SK-N-SH (cell line): Measurements from ENCODE around the gene SAP30L. TPM values are rescaled to one million over a fixed set of nuclear protein-coding genes. Genes with fewer than 3 reads are reported as not detected.

Experiments used
- CTCF ChIA-PET: fragments of 300-600, 350-600 bp; formaldehyde crosslinking; extraction: SDS; loops from one replicate; lab custom pipeline; 2021; lab: Yijun Ruan, JAX
- POLR2A ChIA-PET: fragments of 350-600 bp; sonication (Branson Sonifier 250); formaldehyde crosslinking; extraction: SDS; loops from one replicate; lab custom pipeline; 2020; ENCODE audit warnings: antibody characterized with exemption, inconsistent platforms; lab: Yijun Ruan, JAX
- DNase-seq: peaks from one replicate; pipeline ENCODE4 v3.0.0; 2012
- H2AFZ ChIP-seq: fragments of 200-600 bp; sonication (generic); 2 replicates; pipeline ENCODE4 v1.8.1; 2016; ENCODE audit warnings: antibody characterized with exemption, mild to moderate bottlenecking, low read depth
- H3F3A ChIP-seq: fragments of 200-600 bp; sonication (generic); replicated peaks from 2 replicates; pipeline ENCODE3; 2016; ENCODE audit warnings: antibody characterized with exemption, mild to moderate bottlenecking; ENCODE audit not compliant: insufficient read depth
- H3K27ac ChIP-seq, 2 experiments: fragments of 200-500 bp in 1 of 2; fragments of 200-600 bp in 1 of 2; sonication (Bioruptor generic) in 1 of 2; sonication (generic), shearing (Covaris generic) in 1 of 2; 2 replicates each; pipeline versions ENCODE4 v1.5.1 to v1.6.1; 2014 to 2016; ENCODE audit warnings: low read depth in 2 of 2, inconsistent platforms in 1 of 2, low read length in 1 of 2, mild to moderate bottlenecking in 1 of 2, mixed read lengths in 1 of 2
- H3K27me3 ChIP-seq: fragments of 200-600 bp; sonication (generic), shearing (Covaris generic); 2 replicates; pipeline ENCODE4 v1.6.1; 2016; ENCODE audit warnings: mixed run types; ENCODE audit not compliant: insufficient read depth
- H3K36me3 ChIP-seq, 2 experiments: fragments of 200-500 bp in 1 of 2; fragments of 200-600 bp in 1 of 2; sonication (Bioruptor generic) in 1 of 2; sonication (generic) in 1 of 2; replicated peaks in 1 of 2; 2 replicates each; pipeline versions ENCODE3 to v1.5.1; 2014 to 2016; ENCODE audit warnings: low read length in 1 of 2, mild to moderate bottlenecking in 1 of 2; ENCODE audit not compliant: insufficient read depth in 2 of 2, control insufficient read depth in 1 of 2
- H3K4me1 ChIP-seq, 2 experiments: fragments of 200-500 bp in 1 of 2; fragments of 200-600 bp in 1 of 2; sonication (Bioruptor generic) in 1 of 2; sonication (generic), shearing (Covaris generic) in 1 of 2; 2 replicates each; pipeline versions ENCODE4 v1.5.1 to v1.6.1; 2014 to 2016; ENCODE audit warnings: low read depth in 1 of 2, low read length in 1 of 2, mixed run types in 1 of 2; ENCODE audit not compliant: insufficient read depth in 2 of 2, control insufficient read depth in 1 of 2
- H3K4me2 ChIP-seq: fragments of 200-600 bp; sonication (generic), shearing (Covaris generic); 2 replicates; pipeline ENCODE4 v1.6.1; 2017; ENCODE audit warnings: mixed run types
- H3K4me3 ChIP-seq, 2 experiments: fragments of 200-500 bp in 1 of 2; fragments of 200-600 bp in 1 of 2; sonication (Bioruptor generic) in 1 of 2; sonication (generic), shearing (Covaris generic) in 1 of 2; 2 replicates each; pipeline versions ENCODE4 v1.5.1 to v1.8.1; 2014 to 2016; ENCODE audit warnings: low read depth in 2 of 2, inconsistent platforms in 1 of 2, low read length in 1 of 2, mild to moderate bottlenecking in 1 of 2, mixed read lengths in 1 of 2, moderate library complexity in 1 of 2
- H3K79me2 ChIP-seq: fragments of 200-600 bp; sonication (generic); 2 replicates; pipeline ENCODE4 v1.8.1; 2017; ENCODE audit warnings: mild to moderate bottlenecking; ENCODE audit not compliant: insufficient read depth
- H3K9ac ChIP-seq: fragments of 200-600 bp; sonication (generic); 2 replicates; pipeline ENCODE4 v1.6.1; 2017; ENCODE audit warnings: mixed run types
- H3K9me2 ChIP-seq: fragments of 200-600 bp; sonication (generic); 2 replicates; pipeline ENCODE4 v1.6.1; 2017; ENCODE audit warnings: mixed run types
- H3K9me3 ChIP-seq: fragments of 200-600 bp; sonication (generic); 2 replicates; pipeline ENCODE4 v1.6.1; 2017; ENCODE audit warnings: mixed run types, mild to moderate bottlenecking, moderate library complexity
- H4K20me1 ChIP-seq: fragments of 200-600 bp; sonication (generic); 2 replicates; pipeline ENCODE4 v1.6.1; 2017; ENCODE audit warnings: mild to moderate bottlenecking, mixed run types; ENCODE audit not compliant: insufficient read depth
- CHD2 ChIP-seq: fragments of 150-350 bp; IDR thresholded peaks from 2 replicates; pipeline ENCODE4 v1.6.1; 2018; ENCODE audit warnings: low read length; ENCODE audit not compliant: partially characterized antibody
- ELF1 ChIP-seq: IDR thresholded peaks from 2 replicates; pipeline ENCODE4 v1.4.0; 2012
- EP300 ChIP-seq, 2 experiments: IDR thresholded peaks; 2 replicates each; pipeline versions ENCODE4 v1.4.0 to v1.6.1; 2012; ENCODE audit warnings: borderline replicate concordance in 1 of 2, low read depth in 1 of 2, low read length in 1 of 2
- EZH2phosphoT487 ChIP-seq: fragments of 200-600 bp; sonication (generic); IDR thresholded peaks from 2 replicates; pipeline ENCODE4 v1.6.1; 2017; ENCODE audit warnings: low read depth, mixed run types, mild to moderate bottlenecking, antibody characterized with exemption, moderate library complexity, borderline replicate concordance
- FOXJ3 ChIP-seq: sonication (generic); formaldehyde crosslinking; IDR thresholded peaks from 2 replicates; pipeline ENCODE4 v1.5.1; 2020; ENCODE audit warnings: mild to moderate bottlenecking, missing genetic modification reagents
- FOXM1 ChIP-seq: IDR thresholded peaks from 2 replicates; pipeline ENCODE4 v1.4.0; 2012; ENCODE audit warnings: low read depth, mild to moderate bottlenecking
- GABPA ChIP-seq: IDR thresholded peaks from 2 replicates; pipeline ENCODE4 v1.4.0; 2012; ENCODE audit warnings: low read depth, mild to moderate bottlenecking
- GATA2 ChIP-seq: sonication (generic); formaldehyde crosslinking; IDR thresholded peaks from 2 replicates; pipeline ENCODE4 v1.5.0; 2020; ENCODE audit warnings: mild to moderate bottlenecking, missing genetic modification reagents
- JUND ChIP-seq: IDR thresholded peaks from 2 replicates; pipeline ENCODE4 v1.4.0; 2012
- MXI1 ChIP-seq: IDR thresholded peaks from 2 replicates; pipeline ENCODE4 v1.6.1; 2012; ENCODE audit warnings: mild to moderate bottlenecking, low read depth, low read length, improper control_type of control experiment
- NFIC ChIP-seq: IDR thresholded peaks from 2 replicates; pipeline ENCODE4 v1.4.0; 2012; ENCODE audit warnings: borderline replicate concordance
- POLR2AphosphoS5 ChIP-seq: IDR thresholded peaks from 2 replicates; pipeline ENCODE4 v1.6.1; 2012; ENCODE audit warnings: low read depth, low read length
- RAD21 ChIP-seq: IDR thresholded peaks from 2 replicates; pipeline ENCODE4 v1.6.1; 2012; ENCODE audit warnings: mild to moderate bottlenecking, low read length
- RCOR1 ChIP-seq: fragments of 150-350 bp; IDR thresholded peaks from 2 replicates; pipeline ENCODE4 v1.6.1; 2017; ENCODE audit warnings: antibody characterized with exemption, low read length
- RFX5 ChIP-seq: IDR thresholded peaks from 2 replicates; pipeline ENCODE4 v1.6.1; 2012; ENCODE audit warnings: mild to moderate bottlenecking, improper control_type of control experiment, low read length
- RXRA ChIP-seq: IDR thresholded peaks from 2 replicates; pipeline ENCODE4 v1.4.0; 2012; ENCODE audit warnings: low read depth, mild to moderate bottlenecking, borderline replicate concordance
- SMC3 ChIP-seq: IDR thresholded peaks from 2 replicates; pipeline ENCODE4 v1.6.1; 2012; ENCODE audit warnings: low read depth, low read length, improper control_type of control experiment
- TAF1 ChIP-seq: IDR thresholded peaks from 2 replicates; pipeline ENCODE4 v1.6.1; 2012; ENCODE audit warnings: low read depth, mild to moderate bottlenecking, low read length, moderate library complexity, borderline replicate concordance
- TCF12 ChIP-seq: IDR thresholded peaks from 2 replicates; pipeline ENCODE4 v1.4.0; 2012
- TEAD4 ChIP-seq: IDR thresholded peaks from 2 replicates; pipeline ENCODE4 v1.4.0; 2012; ENCODE audit warnings: mild to moderate bottlenecking, borderline replicate concordance; ENCODE audit not compliant: insufficient read depth
- YY1 ChIP-seq: IDR thresholded peaks from 2 replicates; pipeline ENCODE4 v1.4.0; 2012; ENCODE audit warnings: low read depth, mild to moderate bottlenecking
- WGBS: methylation state at CpG from one replicate; pipeline ENCODE4 v1.1.6; 2017; ENCODE audit warnings: low lambda C conversion rate; 5-methylcytosine and 5-hydroxymethylcytosine counted together
- polyA plus RNA-seq, 3 experiments: library from polyadenylated mRNA; depleted of rRNA; stranded (reverse); fragments of >200 nt; gene quantifications; 2 replicates each; pipeline ENCODE4 v1.2.3, GENCODE V29; 2012
- TF ChIP-seq, protein P1 (sequence below): fragments of 150-350 bp; IDR thresholded peaks from 2 replicates; pipeline ENCODE4 v1.6.1; 2017; ENCODE audit warnings: antibody characterized with exemption, low read length, low read depth, borderline replicate concordance
- TF ChIP-seq, protein P2 (sequence below): IDR thresholded peaks from 2 replicates; pipeline ENCODE4; 2012
- TF ChIP-seq, protein P3 (sequence below): IDR thresholded peaks from 2 replicates; pipeline ENCODE4 v1.4.0; 2012; ENCODE audit warnings: low read depth, borderline replicate concordance
- TF ChIP-seq, protein P4 (sequence below): IDR thresholded peaks from 2 replicates; pipeline ENCODE4 v1.4.0; 2012; ENCODE audit warnings: low read depth
- TF ChIP-seq, protein P5 (sequence below): fragments of 150-350 bp; IDR thresholded peaks from 2 replicates; pipeline ENCODE4 v1.6.1; 2016; ENCODE audit warnings: mild to moderate bottlenecking, low read depth, low read length

SAP30L gene
- polyA plus RNA-seq, 1 of the 3 experiments (the other 2 are of a cell fraction): 26.6 TPM

DNA sequence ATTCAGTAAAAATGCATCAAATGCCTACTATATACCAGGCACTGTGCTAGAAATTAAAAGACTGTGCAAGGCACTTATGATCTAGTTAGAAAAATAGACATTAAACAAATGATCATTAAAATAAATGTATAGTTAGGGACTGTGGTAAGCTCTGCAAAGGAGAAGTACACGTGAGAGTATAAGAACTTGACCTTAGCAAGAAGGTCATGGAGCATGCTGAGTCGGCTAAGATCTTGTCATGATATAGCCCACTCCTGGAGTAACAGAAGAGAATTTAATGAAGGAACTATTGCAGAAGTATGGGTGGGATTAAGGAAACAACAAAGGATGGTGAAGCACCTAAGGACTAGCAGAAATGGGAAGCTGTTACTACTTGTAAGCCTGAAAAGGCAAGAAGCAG is 23.5 kb upstream of the SAP30L start:
- Histone ChIP-seq H3K4me2 (no peak overlapping the region), H3K9me2 (no peaks in the 10 kb centered on the region), H3K9ac (no peak overlapping the region), H4K20me1 (no peaks in the 10 kb centered on the region), H3K27ac (no peak overlapping the region), H3K4me3 (no peak overlapping the region), H3K4me1 (peaks cover 0 to 8% of the 10 kb centered on the region in 2 experiments; a peak in 2 of 4 replicates), H3F3A (peaks cover 9% of the 10 kb centered on the region), H3K27me3 (no peaks in the 10 kb centered on the region), H3K79me2 (no peaks in the 10 kb centered on the region), H2AFZ (no peak overlapping the region), H3K9me3 (no peaks in the 10 kb centered on the region; the same call in 1 of the 2 replicates), H3K36me3 (peaks cover 8 to 31% of the 10 kb centered on the region in 2 experiments)
- WGBS: 92% methylated on average over 2 of the region's 2 CpGs
- POLR2A ChIA-PET: no interaction called here
- CTCF ChIA-PET: interaction anchor here (0.6 to 3.1 kb wide), 27 partner anchors 9 to 480 kb away, joined by 3 to 23 read pairs (median 5); partner anchors contain the start of gene SAP30L
- no peak for TF ChIP-seq YY1
- no peak for TF ChIP-seq CHD2
- no peak for TF ChIP-seq TAF1
- TF ChIP-seq TCF12: no peak
- TF ChIP-seq, protein P1, sequence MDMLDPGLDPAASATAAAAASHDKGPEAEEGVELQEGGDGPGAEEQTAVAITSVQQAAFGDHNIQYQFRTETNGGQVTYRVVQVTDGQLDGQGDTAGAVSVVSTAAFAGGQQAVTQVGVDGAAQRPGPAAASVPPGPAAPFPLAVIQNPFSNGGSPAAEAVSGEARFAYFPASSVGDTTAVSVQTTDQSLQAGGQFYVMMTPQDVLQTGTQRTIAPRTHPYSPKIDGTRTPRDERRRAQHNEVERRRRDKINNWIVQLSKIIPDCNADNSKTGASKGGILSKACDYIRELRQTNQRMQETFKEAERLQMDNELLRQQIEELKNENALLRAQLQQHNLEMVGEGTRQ: no peak
- no peak for TF ChIP-seq RCOR1
- TF ChIP-seq TEAD4: no peak
- TF ChIP-seq EP300 (IDR thresholded peaks at IDR 0.05; ENCODE audit: borderline replicate concordance in 1 of 2, low read depth in 1 of 2, low read length in 1 of 2): no peak
- no peak for TF ChIP-seq ELF1
- TF ChIP-seq, protein P2, sequence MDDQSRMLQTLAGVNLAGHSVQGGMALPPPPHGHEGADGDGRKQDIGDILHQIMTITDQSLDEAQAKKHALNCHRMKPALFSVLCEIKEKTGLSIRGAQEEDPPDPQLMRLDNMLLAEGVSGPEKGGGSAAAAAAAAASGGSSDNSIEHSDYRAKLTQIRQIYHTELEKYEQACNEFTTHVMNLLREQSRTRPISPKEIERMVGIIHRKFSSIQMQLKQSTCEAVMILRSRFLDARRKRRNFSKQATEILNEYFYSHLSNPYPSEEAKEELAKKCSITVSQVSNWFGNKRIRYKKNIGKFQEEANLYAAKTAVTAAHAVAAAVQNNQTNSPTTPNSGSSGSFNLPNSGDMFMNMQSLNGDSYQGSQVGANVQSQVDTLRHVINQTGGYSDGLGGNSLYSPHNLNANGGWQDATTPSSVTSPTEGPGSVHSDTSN: no peak
- TF ChIP-seq, protein P3, sequence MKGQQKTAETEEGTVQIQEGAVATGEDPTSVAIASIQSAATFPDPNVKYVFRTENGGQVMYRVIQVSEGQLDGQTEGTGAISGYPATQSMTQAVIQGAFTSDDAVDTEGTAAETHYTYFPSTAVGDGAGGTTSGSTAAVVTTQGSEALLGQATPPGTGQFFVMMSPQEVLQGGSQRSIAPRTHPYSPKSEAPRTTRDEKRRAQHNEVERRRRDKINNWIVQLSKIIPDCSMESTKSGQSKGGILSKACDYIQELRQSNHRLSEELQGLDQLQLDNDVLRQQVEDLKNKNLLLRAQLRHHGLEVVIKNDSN: no peak
- no peak for TF ChIP-seq RAD21
- TF ChIP-seq MXI1: no peak
- no peak for TF ChIP-seq POLR2AphosphoS5
- TF ChIP-seq GABPA: no peak
- TF ChIP-seq, protein P4, sequence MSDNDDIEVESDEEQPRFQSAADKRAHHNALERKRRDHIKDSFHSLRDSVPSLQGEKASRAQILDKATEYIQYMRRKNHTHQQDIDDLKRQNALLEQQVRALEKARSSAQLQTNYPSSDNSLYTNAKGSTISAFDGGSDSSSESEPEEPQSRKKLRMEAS: no peak
- no peak for TF ChIP-seq NFIC
- no peak for DNase-seq

DNA sequence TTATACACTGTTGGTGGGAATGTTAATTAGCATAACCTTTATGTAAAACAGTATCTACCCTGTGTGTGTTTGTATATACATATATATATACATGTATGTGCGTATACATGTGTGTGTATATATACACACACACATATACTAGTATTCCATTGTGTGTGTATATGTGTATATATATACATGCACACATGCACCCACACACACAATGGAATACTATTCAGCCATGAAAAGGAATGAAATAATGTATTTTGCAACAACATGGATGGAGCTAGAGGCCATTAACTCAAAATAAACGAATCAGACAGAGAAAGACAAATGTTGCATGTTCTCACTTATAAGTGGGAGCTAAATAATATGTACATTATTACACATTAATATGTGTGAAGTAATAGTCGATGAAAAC is 17.6 kb upstream of the SAP30L start:
- DNase-seq: no peak
- no peaks in the 10 kb centered on the region for H3K9me2 ChIP-seq
- H3K27me3 ChIP-seq: no peaks in the 10 kb centered on the region
- H3K4me2 ChIP-seq: no peak overlapping the region
- H3K9me3 ChIP-seq: no peaks in the 10 kb centered on the region; the same call in 1 of the 2 replicates
- H3K36me3 ChIP-seq: peaks cover 0 to 4% of the 10 kb centered on the region in 2 experiments
- no peak overlapping the region for H2AFZ ChIP-seq
- no peak overlapping the region for H3K4me3 ChIP-seq
- H3F3A ChIP-seq: peaks cover 4% of the 10 kb centered on the region
- H4K20me1 ChIP-seq: no peaks in the 10 kb centered on the region
- H3K79me2 ChIP-seq: no peaks in the 10 kb centered on the region
- WGBS: 87% methylated on average over 3 of the region's 3 CpGs
- ChIA-PET POLR2A (no interaction called here), CTCF (no interaction called here)
- H3K27ac ChIP-seq: no peak overlapping the region
- H3K4me1 ChIP-seq: no peaks in the 10 kb centered on the region
- H3K9ac ChIP-seq: no peak overlapping the region
- TF ChIP-seq RCOR1 (no peak), FOXM1 (no peak), RFX5 (no peak), EZH2phosphoT487 (no peak), ELF1 (no peak), SMC3 (no peak), FOXJ3 (CRISPR knock-in tag) (no peak), CHD2 (no peak), JUND (no peak), RXRA (no peak), GATA2 (no peak)
- TF ChIP-seq, protein P5, sequence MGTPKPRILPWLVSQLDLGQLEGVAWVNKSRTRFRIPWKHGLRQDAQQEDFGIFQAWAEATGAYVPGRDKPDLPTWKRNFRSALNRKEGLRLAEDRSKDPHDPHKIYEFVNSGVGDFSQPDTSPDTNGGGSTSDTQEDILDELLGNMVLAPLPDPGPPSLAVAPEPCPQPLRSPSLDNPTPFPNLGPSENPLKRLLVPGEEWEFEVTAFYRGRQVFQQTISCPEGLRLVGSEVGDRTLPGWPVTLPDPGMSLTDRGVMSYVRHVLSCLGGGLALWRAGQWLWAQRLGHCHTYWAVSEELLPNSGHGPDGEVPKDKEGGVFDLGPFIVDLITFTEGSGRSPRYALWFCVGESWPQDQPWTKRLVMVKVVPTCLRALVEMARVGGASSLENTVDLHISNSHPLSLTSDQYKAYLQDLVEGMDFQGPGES: no peak
